Measurements from ENCODE around the gene AHCY.
"Not testable (repeated sequence)": the region's sequence is repeated elsewhere in the genome, so short reads cannot be mapped to it uniquely, and the experiment has no call there.

AHCY gene

DNA sequence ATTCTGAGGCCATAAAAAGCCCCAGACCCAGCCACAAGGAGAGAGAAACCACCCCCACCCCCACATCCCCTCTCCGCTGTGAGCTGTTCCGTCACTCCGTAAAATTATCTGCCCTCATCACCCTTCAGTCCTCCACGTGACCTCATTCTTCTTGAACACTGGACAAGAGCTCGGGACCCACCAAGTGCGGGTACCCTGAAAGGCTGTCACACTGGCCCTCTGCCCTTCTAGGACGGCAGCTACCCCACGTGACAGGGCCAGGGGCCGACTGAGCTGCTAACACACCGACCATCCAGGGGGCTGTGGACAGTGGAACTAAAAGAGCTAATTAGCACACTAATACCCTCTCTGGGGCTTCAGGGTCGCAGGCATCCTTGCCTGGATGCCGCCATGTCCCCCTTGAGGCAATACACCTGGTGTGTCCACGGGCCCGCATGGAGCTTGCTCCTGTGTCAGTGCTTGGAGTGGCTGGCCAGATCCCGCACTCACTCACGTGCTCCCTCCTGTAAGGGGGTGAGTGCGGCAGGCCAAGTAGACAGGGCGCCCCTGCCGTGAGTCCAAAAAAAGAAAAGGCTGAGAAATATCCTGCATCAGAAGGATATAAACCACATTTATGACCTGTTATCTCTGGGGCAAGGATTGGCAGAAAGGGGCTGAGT lies 29.2 kb upstream of the AHCY start:
- DNase-seq (ENCODE audit: low read depth, low spot score), result no peak
- Histone ChIP-seq H3K4me3 (ENCODE audit: insufficient read length, low read depth) (no peak overlapping the region), H3K27me3 (ENCODE audit: insufficient read depth, insufficient read length) (no peaks in the 10 kb centered on the region), H3K9me3 (ENCODE audit: insufficient read depth, low read length) (peaks cover 11% of the 10 kb centered on the region; the same call in 1 of the 2 replicates), H3K4me1 (ENCODE audit: insufficient read depth, insufficient read length) (no peaks in the 10 kb centered on the region), H3K9ac (ENCODE audit: insufficient read length, low read depth) (no peak overlapping the region), H3K36me3 (ENCODE audit: insufficient read depth, insufficient read length, low read length) (no peaks in the 10 kb centered on the region)
- TF ChIP-seq SUZ12 (IDR thresholded peaks at IDR 0.05; ENCODE audit: extremely low read depth, insufficient read depth, insufficient read length) (no peak), ZNF274 (IDR thresholded peaks at IDR 0.05; ENCODE audit: low read depth, low read length) (no peak), YY1 (IDR thresholded peaks at IDR 0.05; ENCODE audit: insufficient read depth, insufficient read length) (no peak)

DNA sequence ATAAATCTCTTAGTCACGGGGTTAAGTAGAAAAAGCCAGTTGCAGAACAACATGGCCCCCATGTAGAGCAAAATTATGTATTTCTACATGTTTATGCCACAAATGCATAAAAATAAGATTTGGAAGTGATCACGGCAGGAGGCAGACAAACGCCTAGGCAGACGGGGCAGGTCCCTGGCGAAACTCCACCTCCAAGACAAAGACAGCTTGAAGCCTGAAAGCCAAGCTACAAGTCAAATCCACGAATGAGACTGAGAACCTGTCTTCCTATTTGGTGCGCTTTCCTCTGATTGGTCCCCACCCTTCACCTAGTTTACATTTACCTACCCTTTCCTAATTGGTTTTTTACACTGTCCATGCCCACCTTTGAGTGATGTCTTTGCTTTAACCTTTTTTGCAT lies 28.7 kb upstream of the AHCY start:
- DNase-seq (ENCODE audit: low read depth, low spot score), result no peak
- TF ChIP-seq ZNF274 (IDR thresholded peaks at IDR 0.05; ENCODE audit: low read depth, low read length) (no peak), YY1 (IDR thresholded peaks at IDR 0.05; ENCODE audit: insufficient read depth, insufficient read length) (no peak), SUZ12 (IDR thresholded peaks at IDR 0.05; ENCODE audit: extremely low read depth, insufficient read depth, insufficient read length) (no peak)
- H3K9me3 ChIP-seq (ENCODE audit: insufficient read depth, low read length), result peaks cover 11% of the 10 kb centered on the region; the same call in 1 of the 2 replicates
- no peak overlapping the region for H3K9ac ChIP-seq (ENCODE audit: insufficient read length, low read depth)
- H3K27me3 ChIP-seq (ENCODE audit: insufficient read depth, insufficient read length), result no peaks in the 10 kb centered on the region
- no peak overlapping the region for H3K4me3 ChIP-seq (ENCODE audit: insufficient read length, low read depth)
- no peaks in the 10 kb centered on the region for H3K4me1 ChIP-seq (ENCODE audit: insufficient read depth, insufficient read length)
- H3K36me3 ChIP-seq (ENCODE audit: insufficient read depth, insufficient read length, low read length), result no peaks in the 10 kb centered on the region

DNA sequence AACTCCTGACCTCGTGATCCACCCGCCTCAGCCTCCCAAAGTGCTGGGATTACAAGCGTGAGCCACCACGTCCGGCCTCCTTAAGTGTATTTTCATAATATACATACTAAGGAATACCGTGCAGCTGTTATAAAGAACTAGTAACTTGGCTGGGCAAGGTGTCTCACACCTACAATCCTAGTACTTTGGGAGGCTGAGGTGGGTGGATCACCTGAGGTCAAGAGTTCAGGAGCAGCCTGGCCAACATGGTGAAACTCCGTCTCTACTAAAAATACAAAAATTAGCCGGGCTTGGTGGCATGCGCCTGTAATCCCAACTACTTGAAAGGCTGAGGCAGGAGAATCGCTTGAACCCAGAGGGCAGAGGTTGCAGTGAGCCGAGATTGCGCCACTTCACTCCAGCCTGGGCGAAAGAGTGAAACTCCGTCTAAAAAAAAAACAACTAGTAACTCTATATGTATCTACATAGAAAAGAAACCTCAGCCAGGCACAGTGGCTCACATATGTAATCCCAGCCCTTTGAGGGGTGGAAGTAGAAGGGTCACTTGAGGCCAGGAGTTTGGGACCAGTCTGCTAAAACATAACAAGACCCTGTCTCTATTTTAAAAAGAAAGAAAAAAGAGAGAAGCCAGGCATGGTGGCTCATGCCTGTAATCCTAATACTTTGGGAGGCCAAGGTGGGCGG lies 27.8 kb upstream of the AHCY start:
- not testable (repeated sequence) for H3K27me3 ChIP-seq (ENCODE audit: insufficient read depth, insufficient read length); H3K9ac ChIP-seq (ENCODE audit: insufficient read length, low read depth); H3K4me1 ChIP-seq (ENCODE audit: insufficient read depth, insufficient read length); DNase-seq (ENCODE audit: low read depth, low spot score); H3K36me3 ChIP-seq (ENCODE audit: insufficient read depth, insufficient read length, low read length); H3K4me3 ChIP-seq (ENCODE audit: insufficient read length, low read depth)
- H3K9me3 ChIP-seq (ENCODE audit: insufficient read depth, low read length), result peaks cover 11% of the 10 kb centered on the region; the same call in 1 of the 2 replicates

DNA sequence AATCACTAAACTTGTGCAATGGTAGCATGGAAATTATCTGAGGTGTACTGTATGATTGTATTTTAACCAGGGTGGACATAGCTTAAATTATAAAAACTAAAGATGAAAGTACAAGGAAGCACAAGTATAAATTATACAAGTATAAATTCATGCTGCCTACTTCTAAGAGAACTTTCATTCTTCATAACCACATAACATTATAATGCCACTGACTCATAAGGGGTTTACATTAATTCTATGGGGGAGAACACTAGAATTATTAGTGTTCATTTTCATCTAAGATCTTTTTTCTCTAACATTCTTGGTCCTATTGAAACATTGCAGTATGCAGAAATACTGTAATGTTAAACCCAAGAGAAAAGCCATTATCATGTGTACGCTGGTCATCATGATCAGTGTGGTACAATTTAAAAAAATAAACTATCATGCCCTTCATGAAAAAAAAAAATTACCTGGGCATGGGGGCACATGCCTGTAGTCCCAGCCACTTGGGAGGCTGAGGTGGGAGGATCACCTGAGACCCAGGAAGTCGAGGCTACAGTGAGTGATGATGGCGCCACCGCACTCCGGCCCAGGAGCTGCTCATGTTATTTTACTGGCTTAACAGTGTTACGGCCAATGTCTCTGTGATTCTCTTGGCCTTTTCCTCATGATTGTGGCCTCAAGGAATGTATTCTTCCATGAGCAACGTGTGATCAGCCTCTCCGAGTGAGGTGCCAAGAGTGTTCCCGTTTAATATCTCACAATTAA lies 25.9 kb upstream of the AHCY start:
- Histone ChIP-seq H3K27me3 (ENCODE audit: insufficient read depth, insufficient read length) (no peaks in the 10 kb centered on the region), H3K4me1 (ENCODE audit: insufficient read depth, insufficient read length) (no peaks in the 10 kb centered on the region), H3K4me3 (ENCODE audit: insufficient read length, low read depth) (no peak overlapping the region), H3K36me3 (ENCODE audit: insufficient read depth, insufficient read length, low read length) (no peaks in the 10 kb centered on the region), H3K9ac (ENCODE audit: insufficient read length, low read depth) (no peak overlapping the region), H3K9me3 (ENCODE audit: insufficient read depth, low read length) (peaks cover 11% of the 10 kb centered on the region; the same call in 1 of the 2 replicates)
- TF ChIP-seq SUZ12 (IDR thresholded peaks at IDR 0.05; ENCODE audit: extremely low read depth, insufficient read depth, insufficient read length) (no peak), ZNF274 (IDR thresholded peaks at IDR 0.05; ENCODE audit: low read depth, low read length) (no peak), YY1 (IDR thresholded peaks at IDR 0.05; ENCODE audit: insufficient read depth, insufficient read length) (no peak)
- no peak for DNase-seq (ENCODE audit: low read depth, low spot score)

DNA sequence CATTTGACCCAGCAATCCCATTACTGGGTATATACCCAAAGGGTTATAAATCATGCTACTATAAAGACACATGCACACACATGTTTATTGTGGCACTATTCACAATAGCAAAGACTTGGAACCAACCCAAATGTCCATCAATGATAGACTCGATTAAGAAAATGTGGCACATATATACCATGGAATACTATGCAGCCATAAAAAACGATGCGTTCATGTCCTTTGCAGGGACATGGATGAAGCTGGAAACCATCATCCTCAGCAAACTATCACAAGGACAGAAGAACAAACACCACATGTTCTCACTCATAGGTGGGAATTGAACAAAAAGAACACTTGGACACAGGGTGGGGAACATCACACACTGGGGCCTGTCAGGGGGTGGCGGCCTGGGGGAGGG lies 25.1 kb upstream of the AHCY start:
- not testable (repeated sequence) for DNase-seq (ENCODE audit: low read depth, low spot score); H3K4me3 ChIP-seq (ENCODE audit: insufficient read length, low read depth); H3K9ac ChIP-seq (ENCODE audit: insufficient read length, low read depth); H3K27me3 ChIP-seq (ENCODE audit: insufficient read depth, insufficient read length); H3K4me1 ChIP-seq (ENCODE audit: insufficient read depth, insufficient read length); H3K36me3 ChIP-seq (ENCODE audit: insufficient read depth, insufficient read length, low read length)
- peaks cover 11% of the 10 kb centered on the region; the same call in 1 of the 2 replicates for H3K9me3 ChIP-seq (ENCODE audit: insufficient read depth, low read length)

DNA sequence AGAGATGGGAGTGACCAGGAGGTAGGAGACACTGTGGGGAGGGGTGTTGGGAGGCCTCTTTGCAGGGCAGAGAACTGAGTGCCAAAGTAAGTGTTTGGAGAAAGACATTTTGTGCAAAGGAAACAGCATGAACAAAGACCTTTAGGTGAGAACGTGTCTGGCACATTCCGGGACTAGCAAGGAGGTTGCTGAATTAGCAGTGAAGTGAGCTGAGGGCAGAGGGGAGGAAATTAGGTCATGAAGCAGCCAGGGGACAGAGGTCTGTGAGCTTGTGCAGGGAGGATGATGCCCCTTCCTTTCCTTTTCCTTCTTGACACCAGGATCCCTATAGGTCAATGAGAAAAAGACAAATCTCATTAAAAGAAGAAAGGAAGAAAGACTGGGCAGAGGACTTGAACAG lies 21.4 kb upstream of the AHCY start:
- H3K9me3 ChIP-seq (ENCODE audit: insufficient read depth, low read length), result no peaks in the 10 kb centered on the region
- no peaks in the 10 kb centered on the region for H3K4me1 ChIP-seq (ENCODE audit: insufficient read depth, insufficient read length)
- no peaks in the 10 kb centered on the region for H3K27me3 ChIP-seq (ENCODE audit: insufficient read depth, insufficient read length)
- DNase-seq (ENCODE audit: low read depth, low spot score), result no peak
- no peak overlapping the region for H3K9ac ChIP-seq (ENCODE audit: insufficient read length, low read depth)
- H3K36me3 ChIP-seq (ENCODE audit: insufficient read depth, insufficient read length, low read length), result no peaks in the 10 kb centered on the region
- TF ChIP-seq SUZ12 (IDR thresholded peaks at IDR 0.05; ENCODE audit: extremely low read depth, insufficient read depth, insufficient read length) (no peak), ZNF274 (IDR thresholded peaks at IDR 0.05; ENCODE audit: low read depth, low read length) (no peak), YY1 (IDR thresholded peaks at IDR 0.05; ENCODE audit: insufficient read depth, insufficient read length) (no peak)
- H3K4me3 ChIP-seq (ENCODE audit: insufficient read length, low read depth), result no peak overlapping the region

DNA sequence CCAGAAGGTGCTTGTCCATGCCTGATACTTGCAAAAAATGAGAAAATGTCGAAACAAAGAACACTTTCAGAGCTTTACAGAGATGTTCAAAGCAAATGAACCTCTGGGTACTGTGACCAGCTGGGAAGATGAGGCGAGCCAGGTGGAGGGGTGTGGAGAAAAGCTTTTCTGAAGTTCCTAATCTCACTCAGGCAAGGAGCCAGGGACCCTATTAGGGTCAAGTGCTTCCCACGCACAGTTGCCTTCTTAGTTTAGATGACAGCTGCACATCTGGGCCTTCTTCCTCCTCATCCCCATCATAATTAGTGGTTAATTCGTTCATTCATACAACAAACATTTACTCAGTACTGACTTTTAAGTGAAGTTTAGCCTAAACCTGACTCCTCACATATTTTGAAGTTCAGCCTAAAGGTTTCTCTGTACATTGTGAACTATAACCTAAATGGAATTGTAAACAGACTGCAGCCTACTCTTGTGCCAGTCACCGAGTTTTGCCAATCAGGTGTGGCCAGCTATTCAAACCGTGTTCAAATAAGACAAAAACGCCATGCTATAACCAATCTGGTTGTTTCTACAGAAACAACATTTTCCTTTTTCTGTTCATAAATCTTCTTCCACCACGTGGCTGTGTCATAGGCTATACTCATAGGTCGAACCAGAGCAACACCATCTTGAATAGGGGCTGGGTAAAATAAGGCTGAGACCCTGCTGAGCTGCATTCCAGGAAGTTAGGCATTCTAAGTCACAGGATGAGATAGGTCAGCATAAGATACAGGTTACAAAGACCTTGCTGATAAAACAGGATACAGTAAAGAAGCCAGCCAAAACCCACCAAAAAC lies 19.3 kb upstream of the AHCY start:
- H3K36me3 ChIP-seq (ENCODE audit: insufficient read depth, insufficient read length, low read length), result no peaks in the 10 kb centered on the region
- H3K4me1 ChIP-seq (ENCODE audit: insufficient read depth, insufficient read length), result no peaks in the 10 kb centered on the region
- H3K9me3 ChIP-seq (ENCODE audit: insufficient read depth, low read length), result no peaks in the 10 kb centered on the region
- H3K9ac ChIP-seq (ENCODE audit: insufficient read length, low read depth), result no peak overlapping the region
- no peak for DNase-seq (ENCODE audit: low read depth, low spot score)
- no peak for TF ChIP-seq ZNF274 (IDR thresholded peaks at IDR 0.05; ENCODE audit: low read depth, low read length)
- no peak for TF ChIP-seq YY1 (IDR thresholded peaks at IDR 0.05; ENCODE audit: insufficient read depth, insufficient read length)
- TF ChIP-seq SUZ12 (IDR thresholded peaks at IDR 0.05; ENCODE audit: extremely low read depth, insufficient read depth, insufficient read length), result no peak
- no peak overlapping the region for H3K4me3 ChIP-seq (ENCODE audit: insufficient read length, low read depth)
- no peaks in the 10 kb centered on the region for H3K27me3 ChIP-seq (ENCODE audit: insufficient read depth, insufficient read length)

Data from NT2/D1 (cell line).